Frontal cortex (tissue), 4 donors: Measurements from ENCODE around the gene C17orf67. TPM values are rescaled to one million over a fixed set of nuclear protein-coding genes. Genes with fewer than 3 reads are reported as not detected.

Source experiments
- DNase-seq, 2 donors: peaks; one replicate each; pipeline ENCODE4 v3.0.0; 2012; ENCODE audit warnings: low spot score in 2 of 2
- FAIRE-seq: peaks from 2 replicates; lab custom pipeline; 2012; peaks lifted over from hg19 to GRCh38; lab: Jason Lieb, UNC
- total RNA-seq: library from RNA; depleted of rRNA; stranded (reverse); fragments of >200 nt; gene quantifications from one replicate; pipeline ENCODE4 v1.2.3, GENCODE V29; 2014
- donor health status: control.
- donor health status: control.
- donor health status: control.

C17orf67 gene, protein sequence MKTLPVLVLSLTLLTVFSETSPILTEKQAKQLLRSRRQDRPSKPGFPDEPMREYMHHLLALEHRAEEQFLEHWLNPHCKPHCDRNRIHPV
- total RNA-seq: 2.0 TPM

DNA sequence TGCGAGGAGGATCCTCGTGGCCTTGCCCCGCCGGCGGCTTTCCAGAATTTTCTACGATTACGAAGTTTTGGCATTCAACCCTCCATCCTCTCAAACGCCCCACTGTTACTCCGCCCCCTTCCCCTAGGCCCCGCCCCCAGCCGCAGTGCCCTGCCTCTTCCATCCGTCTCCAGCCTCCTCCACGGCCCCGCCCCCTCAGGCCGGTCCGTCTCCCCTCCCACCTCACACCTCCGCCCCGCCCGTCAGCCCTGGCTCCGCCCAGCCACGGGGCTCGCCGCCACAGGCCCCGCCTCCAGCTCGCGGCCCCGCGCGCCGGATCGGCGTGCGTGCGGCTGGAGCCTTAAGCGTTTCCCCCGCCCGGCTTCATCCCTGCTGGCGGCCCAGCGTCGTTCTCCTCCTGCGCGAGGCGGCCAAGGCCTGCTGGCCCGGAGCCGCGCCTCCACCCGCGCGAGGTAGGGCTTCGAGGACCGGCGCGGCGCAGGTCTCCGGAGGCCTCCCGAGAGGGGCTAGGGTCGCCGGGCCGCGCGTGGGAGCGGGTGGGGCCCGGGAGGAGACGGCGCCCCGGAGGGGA lies at the start of gene C17orf67, which contains the start of gene DGKE:
Gene C17orf67, minus strand, starts transcription at position 112 of the 571 bp plus-strand sequence. CDS start 18,110 bp downstream, outside the sequence.
Gene DGKE, plus strand, starts transcription at position 343 of the 571 bp plus-strand sequence. CDS start 645 bp downstream, outside the sequence.
- peak; percentile 95 to 97 for DNase-seq
- no peak for FAIRE-seq

DNA sequence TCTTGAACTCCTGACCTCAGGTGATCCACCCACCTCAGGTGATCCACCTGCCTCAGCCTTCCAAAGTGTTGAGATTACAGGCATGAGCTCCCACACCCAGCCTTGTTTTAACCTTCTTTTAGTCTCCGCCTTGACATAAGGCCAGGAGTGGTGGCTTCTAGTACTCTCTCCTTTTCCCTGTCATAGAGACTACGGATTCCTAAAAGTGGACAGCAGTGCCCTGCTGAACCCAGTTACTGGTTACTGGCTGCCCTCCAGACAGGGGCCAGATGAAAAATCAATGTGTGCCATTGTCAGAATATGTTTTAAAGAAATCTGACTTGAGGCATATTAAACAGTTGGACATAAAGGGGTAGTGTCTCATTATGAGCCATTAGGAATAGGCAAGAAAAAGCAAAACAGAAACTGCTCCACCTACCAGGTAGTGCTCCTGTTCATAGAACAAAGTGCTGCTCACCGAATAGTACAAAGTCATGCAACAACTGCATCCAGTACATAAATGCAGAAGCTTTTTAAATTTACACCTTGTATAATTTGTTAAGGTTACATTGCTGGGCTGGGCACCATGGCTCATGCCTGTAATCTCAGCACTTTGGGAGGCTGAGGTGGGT lies 48.1 kb upstream of the C17orf67 start:
- DNase-seq: no peak

DNA sequence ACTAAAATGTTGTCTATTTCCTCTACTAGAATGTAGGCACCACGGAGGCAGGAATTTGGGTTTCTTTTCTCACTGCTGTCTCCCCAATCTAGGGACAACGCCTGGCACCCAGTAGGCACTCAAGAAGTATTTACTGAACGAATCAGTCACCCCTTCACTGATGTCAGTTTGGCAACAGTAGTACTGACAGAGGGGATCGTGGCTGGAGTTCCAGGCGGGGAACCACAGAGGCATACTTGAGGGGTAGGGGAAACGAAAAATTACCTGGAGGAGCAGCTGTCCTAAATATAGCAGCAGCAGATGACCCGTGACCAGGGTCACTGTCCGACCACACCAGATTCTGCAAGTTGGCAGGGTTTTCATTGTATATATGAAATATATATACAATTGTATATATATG lies 46.9 kb upstream of the C17orf67 start:
- DNase-seq (no peak), FAIRE-seq (no peak)

More for the DNA sequence above, 48.1 kb upstream of the C17orf67 start:
- no peak for FAIRE-seq

DNA sequence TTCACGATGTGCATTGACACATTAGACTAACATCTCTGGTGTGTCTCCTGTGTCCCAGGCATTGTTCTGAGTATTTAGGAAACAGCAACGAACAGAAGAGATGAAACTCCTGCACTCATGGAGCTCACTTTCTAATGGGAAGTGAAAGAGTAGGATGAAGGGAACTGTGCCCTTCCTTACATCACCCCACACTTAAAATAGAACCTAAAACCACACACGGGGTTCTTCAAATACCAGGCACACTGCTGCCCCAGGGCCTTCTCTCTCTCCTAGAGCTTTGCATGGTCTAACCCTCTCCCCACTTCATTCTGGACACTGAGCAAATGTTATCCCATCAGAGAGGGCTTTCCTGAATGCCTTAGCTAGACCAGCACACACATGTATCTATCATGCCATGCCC lies 46.4 kb upstream of the C17orf67 start:
- no peak for FAIRE-seq
- no peak for DNase-seq

DNA sequence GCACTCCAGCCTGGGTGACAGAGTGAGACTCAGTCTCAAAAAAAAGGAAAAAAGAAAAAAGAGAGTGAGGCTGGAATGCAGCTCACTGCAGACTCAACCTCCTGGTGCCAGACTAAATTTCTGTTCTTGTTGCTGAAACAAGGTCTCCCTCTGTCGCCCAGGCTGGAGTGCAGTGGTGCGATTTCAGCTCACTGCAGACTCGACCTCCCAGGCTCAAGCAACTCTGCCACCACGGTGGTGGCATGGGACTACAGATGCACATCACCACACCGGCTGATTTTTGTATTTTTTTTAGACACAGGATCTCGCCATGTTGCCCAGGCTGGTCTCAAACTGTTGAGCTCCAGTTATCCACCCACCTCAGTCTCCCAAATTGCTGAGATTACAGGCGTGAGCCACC lies 45.6 kb upstream of the C17orf67 start:
- DNase-seq: no peak
- no peak for FAIRE-seq

DNA sequence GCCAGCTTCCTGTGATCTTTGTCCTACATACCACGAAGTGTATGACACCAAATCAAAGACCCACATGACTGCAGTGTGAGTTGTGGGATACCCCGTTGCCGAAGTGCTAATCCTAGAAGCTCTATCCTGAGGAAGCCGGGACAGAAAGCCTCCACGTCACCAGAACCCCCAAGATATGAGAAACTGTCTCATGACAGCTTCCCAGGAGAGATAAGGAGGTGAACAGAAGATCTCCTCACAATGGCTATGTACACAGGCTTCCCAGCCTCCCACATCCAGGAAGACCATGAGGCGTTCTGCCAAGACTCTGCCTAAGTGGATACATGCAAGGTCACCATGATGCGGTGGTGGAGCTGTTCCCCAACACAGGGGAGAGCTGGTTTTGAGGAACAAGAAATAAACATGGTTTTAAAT lies 43.1 kb upstream of the C17orf67 start:
- no peak for FAIRE-seq

DNA sequence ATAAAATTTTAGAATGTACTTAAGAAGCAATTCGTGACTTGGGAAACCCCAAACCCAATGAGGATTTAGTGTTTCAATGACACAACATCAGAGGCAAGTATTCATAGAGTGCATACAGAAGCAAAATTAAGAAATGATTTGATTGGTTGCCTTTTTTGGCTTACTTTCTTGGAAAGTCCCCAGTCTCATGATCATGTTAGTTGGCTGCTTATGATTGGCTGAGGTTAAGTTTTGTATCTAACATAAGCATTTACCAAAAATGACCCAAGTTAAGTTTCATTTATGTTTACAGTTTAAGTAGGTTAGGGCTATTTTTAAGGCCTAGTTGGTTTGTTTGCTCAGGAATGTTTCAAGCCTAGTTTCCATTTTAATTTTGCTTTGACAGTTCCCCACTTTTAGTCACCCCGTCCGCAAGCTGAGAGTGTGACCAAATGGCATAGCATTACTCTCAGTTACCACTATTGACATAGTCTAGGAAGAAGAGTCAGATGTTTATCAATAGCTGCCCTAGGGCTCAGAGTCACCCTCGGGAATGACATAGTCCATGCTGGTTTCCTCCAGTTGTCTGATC lies 36.4 kb upstream of the C17orf67 start:
- DNase-seq: no peak
- FAIRE-seq: no peak

More for the DNA sequence above, 43.1 kb upstream of the C17orf67 start:
- no peak for DNase-seq

DNA sequence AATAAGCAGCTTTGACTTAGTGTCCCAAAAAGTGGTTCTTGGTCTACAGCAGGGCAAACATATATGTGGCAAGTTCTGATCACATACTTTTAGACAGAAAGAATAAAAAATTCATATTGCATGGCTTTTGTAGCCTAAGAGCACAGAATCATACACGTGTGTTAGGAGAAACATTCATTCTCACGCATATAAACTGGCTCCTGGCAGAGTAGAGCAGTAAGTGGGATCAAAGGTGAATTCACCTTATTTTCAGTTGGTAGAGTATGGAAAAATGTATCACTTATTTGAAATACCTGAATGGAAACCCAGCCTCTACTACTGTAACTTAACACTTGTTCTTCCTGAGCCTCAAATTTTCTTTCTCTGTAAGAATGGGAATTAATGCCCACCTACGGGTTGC lies 35.0 kb upstream of the C17orf67 start:
- FAIRE-seq: no peak
- no peak for DNase-seq

DNA sequence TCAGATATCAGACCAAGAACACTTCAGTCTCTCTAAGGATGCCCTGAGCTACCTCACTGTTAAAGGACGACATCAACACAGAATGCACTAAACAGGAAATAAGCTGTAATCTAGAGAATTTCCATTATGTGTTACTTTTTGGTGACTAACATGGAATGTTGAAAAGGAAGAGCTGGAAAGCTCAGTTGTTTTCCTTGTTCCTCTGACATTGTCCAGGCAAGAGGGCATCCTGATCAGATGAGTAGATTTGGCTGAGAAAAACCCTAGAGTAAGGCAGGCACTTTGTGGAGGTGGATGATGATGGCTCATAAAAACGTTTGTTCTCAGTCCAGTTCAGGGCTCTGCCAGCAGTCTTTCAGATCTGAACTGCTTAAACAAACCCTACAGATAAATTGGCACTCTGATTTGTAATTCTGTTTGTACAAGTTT lies 34.2 kb upstream of the C17orf67 start:
- DNase-seq (no peak), FAIRE-seq (no peak)

DNA sequence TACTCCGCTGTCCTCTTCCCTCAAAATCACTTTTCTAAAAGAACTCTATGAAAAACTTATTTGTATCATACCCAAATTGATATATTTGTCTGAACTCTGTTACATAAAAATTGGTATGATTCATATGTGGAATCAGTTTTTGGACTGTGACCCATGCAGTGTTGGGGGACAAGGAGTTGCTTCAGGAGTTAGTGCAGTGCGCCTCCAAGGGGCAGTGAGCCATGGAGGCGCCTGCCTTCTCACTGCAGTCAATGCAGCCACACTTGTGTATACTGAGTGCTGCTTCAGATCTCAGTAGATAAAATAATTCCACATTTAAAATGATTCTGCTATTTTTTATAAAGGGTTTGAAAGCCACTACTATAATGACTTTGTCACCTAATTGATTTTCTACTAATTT lies 32.8 kb upstream of the C17orf67 start:
- DNase-seq (no peak), FAIRE-seq (no peak)

DNA sequence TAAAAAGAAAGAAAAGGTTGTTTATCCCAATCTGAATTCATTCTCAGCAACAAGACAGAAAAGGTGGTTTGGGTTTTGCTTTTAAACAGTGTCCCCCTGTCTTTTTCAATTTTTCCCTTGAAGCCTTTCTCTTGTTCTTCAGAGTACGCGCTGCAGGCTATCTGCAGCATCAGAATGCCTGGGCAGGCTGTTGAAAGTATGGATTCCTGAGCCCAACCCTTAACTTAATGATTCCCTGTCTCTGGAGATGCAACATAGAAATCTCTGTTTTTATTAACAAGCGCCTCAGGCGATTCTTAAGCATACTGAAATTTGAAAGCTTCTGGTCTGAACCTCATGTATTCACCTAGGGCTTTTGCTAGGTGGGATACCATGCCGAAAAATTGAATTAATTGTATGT lies 32.4 kb upstream of the C17orf67 start:
- FAIRE-seq (no peak), DNase-seq (no peak)

DNA sequence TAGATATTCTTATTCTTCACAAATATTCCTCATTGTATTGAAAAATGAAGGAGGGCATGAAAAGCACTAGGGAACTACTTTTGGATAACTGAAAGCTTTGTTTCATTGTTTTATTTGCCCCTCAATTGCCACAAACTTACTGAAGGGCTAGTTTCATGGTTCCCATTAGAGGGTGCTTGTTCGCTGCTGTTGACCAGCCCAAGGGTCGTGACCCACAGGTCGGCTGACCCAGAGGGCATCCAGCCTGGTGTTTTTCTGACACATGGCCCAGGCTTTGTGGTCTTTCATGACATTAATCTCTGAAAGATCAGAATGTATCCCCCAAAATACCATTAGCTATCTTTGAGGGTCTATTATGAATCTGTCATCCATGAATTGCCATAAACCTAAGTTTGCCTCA lies 30.3 kb upstream of the C17orf67 start:
- FAIRE-seq (no peak), DNase-seq (no peak)

DNA sequence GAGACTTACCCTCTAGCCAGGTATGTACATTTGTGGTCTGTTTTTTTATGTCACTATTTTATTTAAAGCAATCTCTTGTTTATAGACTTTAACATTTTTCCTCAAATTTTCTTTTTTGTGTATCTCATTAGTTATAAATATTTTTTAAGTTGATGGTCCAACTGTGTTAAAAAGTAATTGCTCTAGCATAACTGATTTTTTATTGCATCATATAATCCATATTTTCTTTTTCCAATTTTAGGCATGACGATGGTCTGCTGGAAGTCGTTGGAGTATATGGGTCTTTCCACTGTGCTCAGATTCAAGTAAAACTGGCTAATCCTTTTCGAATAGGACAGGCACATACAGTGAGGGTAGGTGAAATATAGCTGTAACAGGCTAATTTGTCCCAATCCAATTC lies 28.2 kb upstream of the C17orf67 start:
- FAIRE-seq (no peak), DNase-seq (no peak)

DNA sequence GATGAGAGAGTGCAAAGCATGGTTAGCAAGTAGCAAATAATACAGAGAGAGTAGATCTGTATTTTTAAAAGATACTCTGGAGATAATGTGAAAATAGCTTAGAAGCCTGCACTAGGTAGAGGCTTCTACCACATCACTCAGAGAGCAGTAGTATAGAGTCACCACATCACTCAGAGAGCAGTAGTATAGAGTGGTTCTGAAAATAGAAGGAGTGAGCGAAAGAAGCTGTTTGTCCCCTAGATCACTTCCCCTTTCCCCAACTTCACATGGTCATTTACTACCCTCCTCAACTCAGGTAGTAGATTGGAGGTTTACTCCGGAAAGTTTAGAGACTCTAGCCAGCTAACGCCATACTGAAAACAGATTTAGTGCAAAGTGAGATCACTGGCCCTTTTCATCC lies 17.3 kb upstream of the C17orf67 start:
- DNase-seq (no peak), FAIRE-seq (no peak)

DNA sequence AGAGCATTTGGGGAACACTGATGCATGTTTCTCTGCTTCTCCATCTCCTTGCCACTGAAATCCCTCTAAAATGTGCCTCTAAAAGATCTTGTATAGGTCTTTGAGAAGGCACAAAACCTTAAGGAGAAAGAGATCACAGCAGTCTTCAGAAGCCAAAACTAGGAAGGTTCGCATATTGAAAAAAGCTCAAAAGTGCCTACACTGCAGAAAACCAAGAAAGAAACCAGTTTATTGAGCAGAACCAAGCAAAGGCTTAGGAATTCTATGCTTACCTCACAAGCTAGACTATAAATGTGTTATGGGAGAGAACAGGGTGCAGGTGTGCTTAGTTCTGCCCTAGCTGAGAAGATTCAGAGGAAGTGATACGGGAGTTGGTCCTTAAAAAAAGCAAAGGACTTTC lies 16.9 kb upstream of the C17orf67 start:
- FAIRE-seq (no peak), DNase-seq (no peak)

DNA sequence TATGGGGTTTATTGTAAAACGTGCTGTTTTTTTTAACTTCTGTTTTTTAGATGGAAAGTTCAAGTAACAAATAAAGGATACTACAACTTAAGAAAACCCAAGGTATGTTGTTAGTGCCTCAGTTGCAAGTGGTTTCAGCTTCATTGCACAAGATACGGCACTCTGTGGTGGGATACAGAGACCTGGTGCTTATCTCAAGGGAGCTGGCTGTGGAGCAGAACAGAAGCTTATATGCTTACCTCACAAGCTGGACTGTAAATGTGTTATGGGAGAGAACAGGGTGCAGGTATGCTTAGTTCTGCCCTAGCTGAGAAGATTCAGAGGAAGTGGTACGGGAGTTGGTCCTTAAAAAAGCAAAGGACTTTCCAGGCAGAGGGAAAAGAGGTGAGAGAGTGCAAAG lies 15.4 kb upstream of the C17orf67 start:
- DNase-seq (no peak), FAIRE-seq (no peak)

DNA sequence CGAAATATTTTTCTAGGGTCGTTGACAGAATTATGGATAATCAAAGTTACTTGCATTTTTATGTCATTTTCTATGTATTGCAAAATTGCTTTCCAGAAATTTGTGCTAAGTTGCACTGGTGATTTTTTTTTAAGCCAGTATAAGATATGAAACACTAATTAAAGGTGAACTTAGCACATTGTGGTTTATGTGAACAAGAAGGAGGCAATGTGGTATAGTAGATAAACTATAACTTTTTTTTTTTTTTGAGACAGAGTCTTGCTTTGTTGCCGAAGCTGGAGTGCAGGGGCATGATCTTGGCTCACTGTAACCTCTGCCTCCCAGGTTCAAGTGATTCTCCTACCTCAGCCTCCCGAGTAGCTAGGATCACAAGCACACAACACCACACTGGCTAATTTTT lies 13.4 kb upstream of the C17orf67 start:
- DNase-seq (no peak), FAIRE-seq (no peak)

DNA sequence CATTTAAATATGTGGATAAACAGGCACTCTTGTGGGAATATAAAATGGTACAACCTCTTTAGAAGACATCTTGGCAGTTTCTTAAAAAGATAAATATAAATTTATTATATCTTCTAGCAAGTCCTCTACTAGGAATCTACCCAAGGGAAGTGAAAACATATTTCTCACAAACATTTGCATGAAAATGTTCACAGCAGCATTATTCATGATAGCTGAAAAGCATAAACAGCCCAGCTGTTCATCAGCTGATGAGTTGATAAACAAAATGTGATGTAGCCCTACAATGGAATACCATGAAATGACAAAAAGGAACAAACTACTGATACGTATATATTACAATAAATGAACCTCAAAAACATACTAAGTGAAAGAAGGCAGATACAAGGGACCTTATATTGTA lies 12.2 kb upstream of the C17orf67 start:
- FAIRE-seq: no peak

DNA sequence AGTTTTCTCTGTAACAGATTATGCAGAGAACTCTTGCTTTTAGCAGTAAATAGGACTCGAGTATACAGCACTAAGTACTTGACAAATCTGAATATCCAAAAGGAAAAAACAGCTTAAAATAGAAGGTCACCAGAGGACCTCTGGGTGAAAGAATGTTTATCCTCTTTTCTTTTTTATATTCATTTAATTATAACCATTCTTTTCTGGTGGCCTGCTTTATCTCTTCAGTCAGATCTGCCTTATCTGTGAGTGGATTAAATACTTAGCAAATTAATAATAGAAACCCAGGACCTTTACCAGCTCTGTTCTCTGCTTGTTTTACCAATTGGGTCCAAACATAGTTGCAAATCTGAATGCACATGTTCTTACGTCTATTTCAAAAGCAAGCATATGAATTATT lies 8.9 kb upstream of the C17orf67 start:
- no peak for DNase-seq
- FAIRE-seq: no peak

More for the DNA sequence above, 12.2 kb upstream of the C17orf67 start:
- DNase-seq: no peak

DNA sequence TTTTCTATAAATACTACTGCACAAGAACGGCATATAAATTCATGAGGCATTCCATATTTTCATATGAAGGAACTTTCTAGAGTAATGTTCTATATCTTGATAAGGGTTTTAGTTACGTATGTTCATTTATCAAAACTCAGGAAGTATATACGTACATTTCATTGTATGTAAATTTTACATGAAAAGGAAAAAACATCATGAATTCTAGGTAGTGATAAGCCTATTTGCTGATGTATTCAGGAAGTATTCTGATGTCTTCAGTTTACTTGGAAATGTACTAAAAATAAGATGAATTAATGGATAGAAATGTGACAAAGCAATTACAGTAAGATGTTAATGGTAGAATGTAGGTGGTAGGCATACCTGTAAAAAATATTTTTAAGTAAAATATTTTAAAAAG lies 5.0 kb upstream of the C17orf67 start:
- DNase-seq (no peak), FAIRE-seq (no peak)

DNA sequence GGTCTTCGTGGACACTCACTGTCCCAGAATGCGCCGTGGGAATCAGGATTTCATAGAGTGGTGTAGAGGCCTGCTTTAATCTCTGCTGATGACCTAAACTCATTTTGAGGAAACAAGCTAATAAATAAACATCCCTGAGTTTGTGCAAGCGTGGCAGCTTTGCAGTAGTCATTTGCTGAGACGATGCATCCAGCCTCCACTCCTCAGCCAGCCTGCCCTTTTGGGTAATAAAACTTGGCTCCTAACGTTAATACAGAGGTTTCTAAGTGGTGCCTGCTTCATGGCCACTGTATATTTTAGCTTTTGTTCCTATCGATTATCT lies 1.5 kb upstream of the C17orf67 start:
- DNase-seq (no peak), FAIRE-seq (no peak)
